Endothelial cell of umbilical vein (primary cell): Measurements from ENCODE around the gene LEP. TPM values are rescaled to one million over a fixed set of nuclear protein-coding genes. Genes with fewer than 3 reads are reported as not detected.

Experiments used
- BruUV-seq: library from RNA; stranded (reverse); fragments of 400-500 nt; replicated peaks from 2 replicates; lab custom pipeline; 2021; lab: Mats Ljungman, UMichigan
- CTCF ChIA-PET: fragments of 300-600, 350-600 bp; sonication (Branson Sonifier 250); formaldehyde crosslinking; loops from one replicate; lab custom pipeline; 2021; ENCODE audit warnings: antibody characterized with exemption, inconsistent platforms; lab: Charles Lee
- POLR2A ChIA-PET: fragments of 300-600, 350-600 bp; sonication (Branson Sonifier 250); formaldehyde crosslinking; loops from one replicate; lab custom pipeline; 2021; ENCODE audit warnings: antibody characterized with exemption, inconsistent platforms; lab: Charles Lee
- DNase-seq: peaks from one replicate; pipeline ENCODE4 v3.0.0-alpha.2; 2011; ENCODE audit warnings: low read depth, low spot score
- FAIRE-seq: peaks from 2 replicates; lab custom pipeline; 2011; peaks lifted over from hg19 to GRCh38; lab: Jason Lieb, UNC
- H2AFZ ChIP-seq: 2 replicates; pipeline ENCODE4 v1.6.0; 2012; ENCODE audit warnings: low read depth, low read length, control low read depth, inconsistent platforms
- H3K27ac ChIP-seq: 2 replicates; pipeline ENCODE4 v1.5.1; 2011; ENCODE audit warnings: low read depth, mild to moderate bottlenecking, control low read depth, low read length, moderate library complexity; ENCODE audit not compliant: insufficient read depth
- H3K27me3 ChIP-seq, 2 experiments: 2 replicates each; pipeline versions ENCODE4 v1.6.0 to v1.6.1; 2011; ENCODE audit warnings: low read length in 2 of 2, mixed read lengths in 1 of 2; ENCODE audit not compliant: control insufficient read depth in 2 of 2, insufficient read depth in 2 of 2
- H3K36me3 ChIP-seq, 2 experiments: 2 replicates in 1 of 2; 3 replicates in 1 of 2; pipeline ENCODE4 v1.5.1; 2011; ENCODE audit warnings: low read length in 2 of 2, mild to moderate bottlenecking in 1 of 2, moderate library complexity in 1 of 2; ENCODE audit not compliant: control insufficient read depth in 2 of 2, insufficient read depth in 2 of 2; ENCODE audit errors: extremely low read depth in 1 of 2
- H3K4me1 ChIP-seq: 3 replicates; pipeline ENCODE4 v1.5.1; 2011; ENCODE audit warnings: mild to moderate bottlenecking, low read length; ENCODE audit not compliant: control insufficient read depth, insufficient read depth; ENCODE audit errors: extremely low read depth
- H3K4me2 ChIP-seq: 2 replicates; pipeline ENCODE4 v1.6.1; 2011; ENCODE audit warnings: low read length, control low read depth, mixed read lengths; ENCODE audit not compliant: insufficient read depth
- H3K4me3 ChIP-seq, 3 experiments: fragments of 200-600 bp in 1 of 3; sonication (generic), shearing (Covaris generic) in 1 of 3; replicated peaks in 1 of 3; 2 replicates each; pipeline ENCODE4 v1.5.1; 2011 to 2016; ENCODE audit warnings: control low read depth in 3 of 3, low read length in 3 of 3, mild to moderate bottlenecking in 2 of 3, inconsistent platforms in 1 of 3, low read depth in 1 of 3, moderate library complexity in 1 of 3; ENCODE audit not compliant: insufficient read depth in 1 of 3
- H3K79me2 ChIP-seq: 2 replicates; pipeline ENCODE4 v1.6.0; 2012; ENCODE audit warnings: low read length, inconsistent platforms; ENCODE audit not compliant: control insufficient read depth, insufficient read depth
- H3K9ac ChIP-seq: replicated peaks from 2 replicates; pipeline ENCODE3; 2011; ENCODE audit warnings: low read length, control low read depth; ENCODE audit not compliant: insufficient read depth; ENCODE audit errors: extremely low read depth
- H3K9me1 ChIP-seq: replicated peaks from 3 replicates; pipeline ENCODE4 v1.6.0; 2011; ENCODE audit warnings: mild to moderate bottlenecking, low read length; ENCODE audit not compliant: control insufficient read depth, insufficient read depth; ENCODE audit errors: extremely low read depth
- H3K9me3 ChIP-seq: replicated peaks from 2 replicates; pipeline ENCODE4 v1.5.1; 2012; ENCODE audit warnings: low read length, inconsistent platforms; ENCODE audit not compliant: control insufficient read depth, insufficient read depth
- H4K20me1 ChIP-seq: replicated peaks from 2 replicates; pipeline ENCODE3; 2011; ENCODE audit warnings: mild to moderate bottlenecking, low read length; ENCODE audit not compliant: control insufficient read depth, insufficient read depth; ENCODE audit errors: extremely low read depth
- CTCF ChIP-seq, 2 donors: IDR thresholded peaks; 1 replicate in 1 of 2; 2 replicates in 1 of 2; pipeline ENCODE4 v1.5.1; 2011; ENCODE audit warnings: low read length in 2 of 2, mild to moderate bottlenecking in 2 of 2, moderate library complexity in 2 of 2, control low read depth in 1 of 2, inconsistent platforms in 1 of 2, low read depth in 1 of 2; ENCODE audit not compliant: insufficient read depth in 1 of 2; ENCODE audit errors: extremely low read depth in 1 of 2
- EZH2 ChIP-seq: IDR thresholded peaks from 2 replicates; pipeline ENCODE4 v1.6.1; 2012; ENCODE audit warnings: borderline replicate concordance, low read depth, mild to moderate bottlenecking, moderate library complexity, low read length, inconsistent platforms; ENCODE audit not compliant: severe bottlenecking
- FOS ChIP-seq: IDR thresholded peaks from 2 replicates; pipeline ENCODE4 v1.6.1; 2011; ENCODE audit warnings: mild to moderate bottlenecking, low read length, moderate library complexity, borderline replicate concordance; ENCODE audit not compliant: insufficient read depth
- GATA2 ChIP-seq: IDR thresholded peaks from 2 replicates; pipeline ENCODE4 v1.7.0; 2011; ENCODE audit warnings: low read depth, mild to moderate bottlenecking, moderate library complexity, mixed read lengths, low read length; ENCODE audit not compliant: insufficient read length, insufficient read depth
- JUN ChIP-seq: IDR thresholded peaks from 2 replicates; pipeline ENCODE4 v1.6.1; 2011; ENCODE audit warnings: borderline replicate concordance, low read depth; ENCODE audit not compliant: insufficient read length, insufficient read depth
- MAX ChIP-seq: IDR thresholded peaks from 2 replicates; pipeline ENCODE4 v1.6.1; 2011; ENCODE audit not compliant: insufficient read depth, insufficient read length
- MYC ChIP-seq: IDR thresholded peaks from one replicate; pipeline ENCODE4 v1.6.1; 2011; ENCODE audit warnings: mild to moderate bottlenecking, low read depth, low read length
- POLR2A ChIP-seq: IDR thresholded peaks from 2 replicates; pipeline ENCODE4 v1.6.1; 2012; ENCODE audit warnings: low read depth, mild to moderate bottlenecking, control low read depth, low read length
- POLR2AphosphoS5 ChIP-seq: IDR thresholded peaks from 2 replicates; pipeline ENCODE4 v1.6.1; 2012; ENCODE audit warnings: low read depth, mild to moderate bottlenecking, control low read depth, low read length, moderate library complexity; ENCODE audit not compliant: insufficient read depth
- dilution Hi-C: fragments of 300-500 bp; cut with MboI; formaldehyde crosslinking; loops from one replicate; pipeline ENCODE4 v1.15.0; 2019; ENCODE audit warnings: low sequenced_read_pairs; ENCODE audit not compliant: extremely low pct_ligation_motif_present
- intact Hi-C: fragments of 100-400 bp; cut with micrococcal nuclease; formaldehyde crosslinking; loops from one replicate; pipeline ENCODE4 v1.10.0; 2022
- polyA plus RNA-seq, 4 experiments: library from polyadenylated mRNA; depleted of rRNA in 3 of 4; stranded (reverse) in 3 of 4; unstranded in 1 of 4; fragments of >200 nt; gene quantifications; 2 replicates each; pipeline versions ENCODE4 v1.2.1 to v1.2.3, GENCODE V29; 2011 to 2012; ENCODE audit warnings: missing spikeins in 1 of 4
- total RNA-seq: library from RNA; stranded (reverse); gene quantifications from 2 replicates; pipeline ENCODE4 v1.2.3, GENCODE V29; 2021

The LEP gene
- total and polyA plus RNA-seq, 2 donors (not counting 3 experiments of a cell fraction or from before 2014, with no cell fraction given): not detected

GRCh38 chr7:128257458-128257857, 16.4 kb downstream of the LEP start:
- dilution Hi-C loops (no loop called here), intact Hi-C loops (no loop called here)
- POLR2A ChIA-PET: no interaction called here
- no peak for DNase-seq
- no TSS peak for BruUV-seq
- no peak overlapping the region for H3K4me3 ChIP-seq
- CTCF ChIA-PET: no interaction called here
- no peaks in the 10 kb centered on the region for H3K9me3 ChIP-seq
- no peak overlapping the region for H2AFZ ChIP-seq
- H3K9me1 ChIP-seq: no peaks in the 10 kb centered on the region
- TF ChIP-seq JUN: no peak
- no peak for TF ChIP-seq FOS
- no peak for TF ChIP-seq POLR2A
- TF ChIP-seq MYC: no peak
- TF ChIP-seq CTCF (IDR thresholded peaks at IDR 0.05; ENCODE audit: extremely low read depth in 1 of 2, insufficient read depth in 1 of 2, low read depth in 1 of 2, low read length in 2 of 2): no peak
- TF ChIP-seq EZH2: no peak
- no peak for TF ChIP-seq GATA2
- no peak for TF ChIP-seq POLR2AphosphoS5
- TF ChIP-seq MAX: no peak
- no peak for FAIRE-seq
- H3K79me2 ChIP-seq: no peaks in the 10 kb centered on the region
- no peaks in the 10 kb centered on the region for H4K20me1 ChIP-seq
- H3K4me1 ChIP-seq: no peaks in the 10 kb centered on the region
- H3K4me2 ChIP-seq: no peak overlapping the region
- no peak overlapping the region for H3K27ac ChIP-seq
- peaks cover 4 to 5% of the 10 kb centered on the region in 2 experiments for H3K27me3 ChIP-seq
- no peak overlapping the region for H3K9ac ChIP-seq
- no peaks in the 10 kb centered on the region for H3K36me3 ChIP-seq
